Measurements from ENCODE around the gene ABLIM3. TPM values are rescaled to one million over a fixed set of nuclear protein-coding genes. Genes with fewer than 3 reads are reported as not detected.
"Not testable (repeated sequence)": the region's sequence is repeated elsewhere in the genome, so short reads cannot be mapped to it uniquely, and the experiment has no call there.

The ABLIM3 gene
- total and polyA plus RNA-seq, 2 of the 13 experiments (the other 11 are each of a cell fraction or from before 2014, with no cell fraction given) = 0.53 to 6.3 TPM

GRCh38 chr5:149272781-149273180 lies 131.5 kb downstream of the ABLIM3 start:
- POLR2A ChIA-PET = interaction anchor here (1.0 to 1.1 kb wide), 2 partner anchors 27 to 100 kb away, joined by 4 read pairs; no protein-coding TSS in a partner anchor
- peak; percentile 10; the same call in 2 of the 3 replicates for ATAC-seq
- H3K36me3 ChIP-seq (replicated peaks in 1 of 2; ENCODE audit: control insufficient read depth in 1 of 2, insufficient read depth in 2 of 2, low read length in 2 of 2); CTCF ChIA-PET (ENCODE audit: low intra/inter-chr PET ratio, low total read pairs); H3K27ac ChIP-seq (ENCODE audit: extremely low read length, insufficient read depth, low read length); DNase-seq (ENCODE audit: low spot score); H4K20me1 ChIP-seq (ENCODE audit: insufficient read depth, low read length); BruUV-seq (replicated peaks); FAIRE-seq; H3K9ac ChIP-seq (ENCODE audit: insufficient read depth, low read depth, low read length); H2AFZ ChIP-seq (ENCODE audit: low read length); in situ Hi-C loops (cut with HindIII; ENCODE audit: extremely low pct_ligation_motif_present, low pct_unique_long_range_greater_than_20kb); H3K79me2 ChIP-seq (ENCODE audit: insufficient read depth, low read length): not testable (repeated sequence)
- Histone ChIP-seq H3K4me1 (ENCODE audit: insufficient read depth, low read length) (peaks cover 34% of the 10 kb centered on the region), H3K27me3 (ENCODE audit: control insufficient read depth in 1 of 2, insufficient read depth in 2 of 2, low read length in 2 of 2) (peaks cover 5 to 25% of the 10 kb centered on the region in 2 experiments; a peak in 4 of 5 replicates), H3K9me3 (ENCODE audit: low read length) (peaks cover 13% of the 10 kb centered on the region), H3K4me3 (replicated peaks in 1 of 3; ENCODE audit: insufficient read depth in 1 of 3, low read depth in 2 of 3, low read length in 3 of 3) (peak overlapping the region in 2 of 3 experiments; percentile 66 to 73; a peak in 4 of 6 replicates), H3K4me2 (ENCODE audit: low read depth, low read length) (peak overlapping the region; percentile 96)
- intact Hi-C loops (cut with micrococcal nuclease; ENCODE audit: unreplicated experiment) = loop anchor here (5.0 kb wide), 1 partner anchor 160 kb away; no protein-coding TSS in a partner anchor
- WGBS (ENCODE audit: low lambda C conversion rate) = 7% methylated on average over 16 of the region's 16 CpGs

- ChIA-PET POLR2A (no interaction called here), CTCF (ENCODE audit: low intra/inter-chr PET ratio, low total read pairs) (no interaction called here)
- H3K4me3 ChIP-seq (replicated peaks in 1 of 3; ENCODE audit: insufficient read depth in 1 of 3, low read depth in 2 of 3, low read length in 3 of 3) = peak overlapping the region in 2 of 3 experiments; percentile 17 to 73; a peak in 2 of 6 replicates
- H3K27me3 ChIP-seq (ENCODE audit: control insufficient read depth in 1 of 2, insufficient read depth in 2 of 2, low read length in 2 of 2) = peaks cover 5 to 25% of the 10 kb centered on the region in 2 experiments; a peak in 4 of 5 replicates
- FAIRE-seq (no peak), ATAC-seq (no peak), DNase-seq (ENCODE audit: low spot score) (no peak)
- WGBS (ENCODE audit: low lambda C conversion rate) = 20% methylated on average over 5 of the region's 5 CpGs
- in situ Hi-C loops (cut with HindIII; ENCODE audit: extremely low pct_ligation_motif_present, low pct_unique_long_range_greater_than_20kb) (no loop called here), intact Hi-C loops (cut with micrococcal nuclease; ENCODE audit: unreplicated experiment) (loop anchor here (5.0 kb wide), 1 partner anchor 159 kb away; no protein-coding TSS in a partner anchor)
- BruUV-seq (replicated peaks) = no TSS peak
- H3K79me2 ChIP-seq (ENCODE audit: insufficient read depth, low read length) = no peaks in the 10 kb centered on the region
- TF ChIP-seq SMAD1 (CRISPR knock-in tag; IDR thresholded peaks at IDR 0.05; ENCODE audit: borderline replicate concordance, low read depth) (no peak), ZNF10 (CRISPR knock-in tag; IDR thresholded peaks at IDR 0.05; ENCODE audit: borderline replicate concordance, low read depth) (no peak), ZBTB20 (CRISPR knock-in tag; IDR thresholded peaks at IDR 0.05; ENCODE audit: borderline replicate concordance, low read depth) (no peak), RNF219 (CRISPR knock-in tag; IDR thresholded peaks at IDR 0.05) (no peak)
- no peaks in the 10 kb centered on the region for H3K36me3 ChIP-seq (replicated peaks in 1 of 2; ENCODE audit: control insufficient read depth in 1 of 2, insufficient read depth in 2 of 2, low read length in 2 of 2)
- H3K4me1 ChIP-seq (ENCODE audit: insufficient read depth, low read length) = peaks cover 34% of the 10 kb centered on the region
- H3K9ac ChIP-seq (ENCODE audit: insufficient read depth, low read depth, low read length) = no peak overlapping the region
- no peaks in the 10 kb centered on the region for H4K20me1 ChIP-seq (ENCODE audit: insufficient read depth, low read length)
- H3K27ac ChIP-seq (ENCODE audit: extremely low read length, insufficient read depth, low read length) = no peak overlapping the region
- no peak overlapping the region for H2AFZ ChIP-seq (ENCODE audit: low read length)
- H3K9me3 ChIP-seq (ENCODE audit: low read length) = peaks cover 9% of the 10 kb centered on the region
- H3K4me2 ChIP-seq (ENCODE audit: low read depth, low read length) = peak overlapping the region; percentile 96
These were observed 131.9 kb downstream of the ABLIM3 start for GRCh38 chr5:149273237-149273636.
